Hepatocyte (in vitro differentiated cells): ENCODE data around the gene COX7C. TPM values are rescaled to one million over a fixed set of nuclear protein-coding genes. Genes with fewer than 3 reads are reported as not detected.

Source experiments
- DNase-seq: peaks from one replicate; pipeline ENCODE4 v3.0.0-alpha.2; 2016; ENCODE audit warnings: low spot score
- H2AFZ ChIP-seq: fragments of 200-600 bp; sonication (generic); 2 replicates; pipeline ENCODE4 v1.6.0; 2016; ENCODE audit warnings: antibody characterized with exemption, mild to moderate bottlenecking
- H3K27ac ChIP-seq: fragments of 200-600 bp; sonication (generic); 2 replicates; pipeline ENCODE4 v1.5.1; 2016; ENCODE audit warnings: mild to moderate bottlenecking
- H3K27me3 ChIP-seq: fragments of 200-600 bp; sonication (generic); 2 replicates; pipeline ENCODE4 v1.6.1; 2016
- H3K36me3 ChIP-seq: fragments of 200-600 bp; sonication (generic); replicated peaks from 2 replicates; pipeline ENCODE4 v1.5.1; 2016; ENCODE audit warnings: low read depth; ENCODE audit not compliant: insufficient read depth
- H3K4me1 ChIP-seq: fragments of 200-600 bp; sonication (generic); 2 replicates; pipeline ENCODE4 v1.5.1; 2016; ENCODE audit warnings: mild to moderate bottlenecking, moderate library complexity; ENCODE audit not compliant: insufficient read depth
- H3K4me2 ChIP-seq: fragments of 200-600 bp; sonication (generic); 2 replicates; pipeline ENCODE4 v1.6.0; 2016
- H3K4me3 ChIP-seq: fragments of 200-600 bp; sonication (generic); 2 replicates; pipeline ENCODE4 v1.5.1; 2016; ENCODE audit warnings: mild to moderate bottlenecking
- H3K79me2 ChIP-seq: fragments of 200-600 bp; sonication (generic); 2 replicates; pipeline ENCODE4 v1.6.0; 2017; ENCODE audit warnings: mild to moderate bottlenecking
- H3K9me2 ChIP-seq: fragments of 200-600 bp; sonication (generic); replicated peaks from 2 replicates; pipeline ENCODE4 v1.6.0; 2017; ENCODE audit warnings: mild to moderate bottlenecking; ENCODE audit not compliant: insufficient read depth
- H3K9me3 ChIP-seq: fragments of 200-600 bp; sonication (generic); 2 replicates; pipeline ENCODE4 v1.5.1; 2016; ENCODE audit warnings: low read depth, mild to moderate bottlenecking
- H4K20me1 ChIP-seq: fragments of 200-600 bp; sonication (generic); 2 replicates; pipeline ENCODE4 v1.6.0; 2016; ENCODE audit warnings: mild to moderate bottlenecking; ENCODE audit not compliant: insufficient read depth, poor library complexity, severe bottlenecking
- EZH2 ChIP-seq: fragments of 200-600 bp; sonication (generic); IDR thresholded peaks from 2 replicates; pipeline ENCODE4 v1.6.1; 2016; ENCODE audit warnings: antibody characterized with exemption, mild to moderate bottlenecking, borderline replicate concordance
- EZH2phosphoT487 ChIP-seq: fragments of 200-600 bp; sonication (generic); IDR thresholded peaks from one replicate; pipeline ENCODE4 v1.6.1; 2018; ENCODE audit warnings: antibody characterized with exemption, mild to moderate bottlenecking, low read depth, moderate library complexity; ENCODE audit not compliant: unreplicated experiment, severe bottlenecking
- WGBS: methylation state at CpG from one replicate; pipeline ENCODE4 v1.1.6; 2016; ENCODE audit warnings: low lambda C conversion rate; ENCODE audit errors: missing lambda C conversion rate; 5-methylcytosine and 5-hydroxymethylcytosine counted together
- polyA plus RNA-seq: library from polyadenylated mRNA; unstranded; fragments of >200 nt; fragmentation: Nextera tagmentation; extraction: Ambion mirVana; gene quantifications from 2 replicates; pipeline ENCODE4 v1.2.1, GENCODE V29; 2016
- total RNA-seq: library from RNA; depleted of rRNA; stranded (reverse); fragments of >200 nt; gene quantifications from 2 replicates; pipeline ENCODE4 v1.2.3, GENCODE V29; 2014
- TF ChIP-seq, protein P1 (sequence below): fragments of 200-600 bp; sonication (generic); IDR thresholded peaks from 2 replicates; pipeline ENCODE4 v1.5.1; 2016; ENCODE audit warnings: antibody characterized with exemption, mild to moderate bottlenecking; ENCODE audit not compliant: poor library complexity

The COX7C gene
- total and polyA plus RNA-seq, 2 experiments from 2014 or later = 620 to 1,020 TPM

DNA sequence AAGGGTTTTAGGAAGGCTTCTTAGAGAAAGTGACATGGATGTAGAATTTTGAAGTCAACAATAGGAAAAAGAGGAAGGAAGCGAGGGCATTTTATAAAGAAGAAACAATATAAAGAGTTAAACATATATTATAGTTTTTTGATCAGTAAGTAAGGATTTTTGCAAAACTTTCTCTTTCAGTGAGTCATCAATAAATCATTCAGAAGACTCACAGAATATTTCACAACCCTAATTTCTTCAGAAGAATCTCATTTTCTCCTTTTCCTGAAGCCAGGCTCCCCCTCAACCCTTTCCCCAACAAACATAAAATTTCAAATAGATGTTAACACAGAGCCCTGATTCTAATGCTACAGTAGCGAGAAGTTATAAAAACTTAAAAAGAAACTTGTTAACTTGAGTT is 4.3 kb upstream of the COX7C start:
- no peaks in the 10 kb centered on the region for H3K4me1 ChIP-seq
- no peak for DNase-seq
- no peak overlapping the region for H3K4me2 ChIP-seq
- H3K27me3 ChIP-seq = no peaks in the 10 kb centered on the region
- H3K9me2 ChIP-seq = no peaks in the 10 kb centered on the region
- H2AFZ ChIP-seq = no peak overlapping the region
- no peaks in the 10 kb centered on the region for H3K36me3 ChIP-seq
- no peaks in the 10 kb centered on the region for H3K9me3 ChIP-seq
- no peak overlapping the region for H3K27ac ChIP-seq
- TF ChIP-seq, protein P1, sequence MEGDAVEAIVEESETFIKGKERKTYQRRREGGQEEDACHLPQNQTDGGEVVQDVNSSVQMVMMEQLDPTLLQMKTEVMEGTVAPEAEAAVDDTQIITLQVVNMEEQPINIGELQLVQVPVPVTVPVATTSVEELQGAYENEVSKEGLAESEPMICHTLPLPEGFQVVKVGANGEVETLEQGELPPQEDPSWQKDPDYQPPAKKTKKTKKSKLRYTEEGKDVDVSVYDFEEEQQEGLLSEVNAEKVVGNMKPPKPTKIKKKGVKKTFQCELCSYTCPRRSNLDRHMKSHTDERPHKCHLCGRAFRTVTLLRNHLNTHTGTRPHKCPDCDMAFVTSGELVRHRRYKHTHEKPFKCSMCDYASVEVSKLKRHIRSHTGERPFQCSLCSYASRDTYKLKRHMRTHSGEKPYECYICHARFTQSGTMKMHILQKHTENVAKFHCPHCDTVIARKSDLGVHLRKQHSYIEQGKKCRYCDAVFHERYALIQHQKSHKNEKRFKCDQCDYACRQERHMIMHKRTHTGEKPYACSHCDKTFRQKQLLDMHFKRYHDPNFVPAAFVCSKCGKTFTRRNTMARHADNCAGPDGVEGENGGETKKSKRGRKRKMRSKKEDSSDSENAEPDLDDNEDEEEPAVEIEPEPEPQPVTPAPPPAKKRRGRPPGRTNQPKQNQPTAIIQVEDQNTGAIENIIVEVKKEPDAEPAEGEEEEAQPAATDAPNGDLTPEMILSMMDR = no peak
- TF ChIP-seq EZH2phosphoT487 (no peak), EZH2 (no peak)
- H3K4me3 ChIP-seq = no peak overlapping the region
- WGBS = 91% methylated on average over 2 of the region's 2 CpGs
- peaks cover 5% of the 10 kb centered on the region for H3K79me2 ChIP-seq
- no peaks in the 10 kb centered on the region for H4K20me1 ChIP-seq

DNA sequence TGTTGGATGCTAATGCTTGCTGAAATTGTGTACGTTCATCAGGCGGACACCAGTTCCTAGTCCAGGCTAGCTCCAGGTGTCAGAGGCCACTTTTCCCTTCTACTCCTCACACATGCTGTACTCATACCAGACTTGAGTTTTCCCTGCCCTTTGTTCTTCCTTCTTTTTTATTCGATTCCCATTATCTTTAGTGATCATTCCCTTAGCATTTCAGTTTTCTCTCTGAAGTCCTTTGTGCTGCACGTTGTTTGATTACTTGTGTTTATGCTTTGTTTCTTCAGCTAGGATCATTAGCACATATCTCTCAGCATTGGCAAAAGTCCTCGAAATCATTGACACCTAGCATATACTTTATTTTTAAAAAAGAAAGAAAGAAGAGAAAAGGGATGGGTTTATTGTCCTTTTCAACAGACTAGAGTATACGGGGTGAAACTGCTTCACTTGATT is 409 bp upstream of the COX7C start:
- Histone ChIP-seq H3K9me3 (no peaks in the 10 kb centered on the region), H3K4me2 (no peak overlapping the region), H3K27me3 (no peaks in the 10 kb centered on the region), H3K79me2 (peaks cover 18% of the 10 kb centered on the region), H2AFZ (peak overlapping the region; percentile 95), H4K20me1 (no peaks in the 10 kb centered on the region), H3K27ac (no peak overlapping the region), H3K36me3 (no peaks in the 10 kb centered on the region), H3K4me3 (no peak overlapping the region), H3K4me1 (no peaks in the 10 kb centered on the region), H3K9me2 (no peaks in the 10 kb centered on the region)
- WGBS = 71% methylated on average over 6 of the region's 6 CpGs
- TF ChIP-seq, protein P1 = no peak
- TF ChIP-seq EZH2 (no peak), EZH2phosphoT487 (no peak)
- DNase-seq = no peak

DNA sequence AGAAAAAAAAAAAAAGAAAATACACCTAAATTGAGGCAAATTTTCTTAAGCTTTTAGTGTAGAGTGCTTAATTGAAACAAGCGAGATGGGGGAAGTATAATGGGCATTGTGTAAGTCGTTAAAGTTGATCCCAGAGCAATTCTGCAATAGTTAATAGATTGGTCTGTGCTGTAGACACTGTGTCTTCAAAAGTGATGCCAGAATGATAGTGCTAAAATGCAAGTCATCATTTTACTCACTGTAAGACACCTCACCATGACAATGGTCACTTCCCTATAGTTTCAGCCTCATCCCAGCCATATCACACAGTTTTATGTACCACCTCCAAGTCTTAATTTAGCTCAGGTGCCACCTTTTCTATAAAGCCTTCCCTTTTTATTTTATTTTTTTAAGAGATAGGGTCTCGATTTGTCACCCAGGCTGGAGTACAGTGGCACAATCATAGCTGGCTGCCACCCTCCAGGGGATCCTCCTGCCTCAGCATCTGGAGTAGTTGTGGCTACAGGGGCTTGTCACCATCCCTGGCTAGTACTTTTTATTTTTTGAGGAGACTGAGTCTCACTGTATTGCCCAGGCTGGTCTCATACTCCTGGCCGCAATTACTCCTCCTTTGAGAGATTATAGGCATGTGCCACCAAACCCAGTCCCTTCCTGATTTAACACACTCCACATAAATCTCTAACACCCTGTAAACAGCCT is 6.2 kb downstream of the COX7C start:
- H3K27ac ChIP-seq = no peak overlapping the region
- H3K9me3 ChIP-seq = no peaks in the 10 kb centered on the region
- H2AFZ ChIP-seq = no peak overlapping the region
- H3K79me2 ChIP-seq = peaks cover 8% of the 10 kb centered on the region
- no peak overlapping the region for H3K4me3 ChIP-seq
- H3K9me2 ChIP-seq = no peaks in the 10 kb centered on the region
- no peaks in the 10 kb centered on the region for H3K27me3 ChIP-seq
- TF ChIP-seq, protein P1 = no peak
- TF ChIP-seq EZH2 = no peak
- TF ChIP-seq EZH2phosphoT487 = no peak
- no peaks in the 10 kb centered on the region for H3K4me1 ChIP-seq
- no peaks in the 10 kb centered on the region for H4K20me1 ChIP-seq
- no peak overlapping the region for H3K4me2 ChIP-seq
- 81% methylated on average over 4 of the region's 4 CpGs for WGBS
- no peak for DNase-seq
- H3K36me3 ChIP-seq = no peaks in the 10 kb centered on the region

DNA sequence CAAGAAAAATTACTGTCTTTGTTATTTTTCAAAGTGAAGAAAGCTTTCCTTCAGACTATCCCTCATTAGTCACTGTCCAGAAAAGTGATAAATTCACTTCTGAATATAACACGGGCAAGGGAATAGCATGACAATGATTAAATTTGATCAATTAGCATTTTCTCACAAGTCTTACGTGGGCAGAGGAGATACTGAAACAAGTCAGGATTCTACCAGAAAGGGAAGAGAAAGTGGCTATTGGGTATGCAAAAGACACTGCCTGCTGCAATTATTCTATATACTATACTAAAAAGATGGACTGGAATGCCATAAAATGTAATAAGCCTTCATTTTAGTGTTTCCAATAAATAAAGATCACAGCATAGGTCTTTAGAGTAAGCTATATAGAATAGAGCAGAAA is 7.4 kb downstream of the COX7C start:
- 94% methylated on average over 2 of the region's 2 CpGs for WGBS
- no peaks in the 10 kb centered on the region for H3K9me2 ChIP-seq
- no peaks in the 10 kb centered on the region for H3K36me3 ChIP-seq
- H3K9me3 ChIP-seq = no peaks in the 10 kb centered on the region
- H3K79me2 ChIP-seq = no peaks in the 10 kb centered on the region
- TF ChIP-seq, protein P1 = no peak
- TF ChIP-seq EZH2 (no peak), EZH2phosphoT487 (no peak)
- no peak overlapping the region for H3K4me2 ChIP-seq
- H3K27ac ChIP-seq = no peak overlapping the region
- no peak overlapping the region for H3K4me3 ChIP-seq
- H2AFZ ChIP-seq = no peak overlapping the region
- H3K4me1 ChIP-seq = no peaks in the 10 kb centered on the region
- DNase-seq = no peak
- H4K20me1 ChIP-seq = no peaks in the 10 kb centered on the region
- no peaks in the 10 kb centered on the region for H3K27me3 ChIP-seq
